Measurements from ENCODE around the gene PRKAG2. TPM values are rescaled to one million over a fixed set of nuclear protein-coding genes. Genes with fewer than 3 reads are reported as not detected.
"Not testable (repeated sequence)": the region's sequence is repeated elsewhere in the genome, so short reads cannot be mapped to it uniquely, and the experiment has no call there.

PRKAG2 gene
- total RNA-seq, 4 donors from 2014 or later = 8.9 to 35.1 (median 13.6) TPM

GRCh38 chr7:151782598-151783448 lies 94.1 kb downstream of the PRKAG2 start:
- Histone ChIP-seq H3K9me3 (no peaks in the 10 kb centered on the region), H3K36me3 (peaks cover 0 to 56% (median 3%) of the 10 kb centered on the region in 3 donors), H3K4me1 (peaks cover 0 to 29% (median 12%) of the 10 kb centered on the region in 3 donors), H3K27ac (peak overlapping the region in 2 of 4 donors; percentile 42 to 59), H3K27me3 (no peaks in the 10 kb centered on the region), H3K4me3 (peak overlapping the region in 3 of 4 donors; percentile 24 to 59 (median 35))
- TF ChIP-seq POLR2A (IDR thresholded peaks at IDR 0.05) = no peak
- peak; percentile 83 to 92 (median 88) for TF ChIP-seq CTCF (IDR thresholded peaks at IDR 0.05)
- intact Hi-C loops (cut with DNase I) = loop anchor here (5.0 kb wide), 1 partner anchor 154 kb away; no protein-coding TSS in a partner anchor
- WGBS, 2 donors = 19 to 27% methylated on average over 8 to 21 of the region's 55 CpGs
- peak; percentile 24 for DNase-seq

GRCh38 chr7:151782256-151782597 lies 94.7 kb downstream of the PRKAG2 start:
- peaks cover 0 to 61% (median 3%) of the 10 kb centered on the region in 3 donors for H3K36me3 ChIP-seq
- not testable (repeated sequence) for H3K4me3 ChIP-seq, DNase-seq, H3K9me3 ChIP-seq, H3K27me3 ChIP-seq
- intact Hi-C loops (cut with DNase I) = loop anchor here (5.0 kb wide), 1 partner anchor 155 kb away; no protein-coding TSS in a partner anchor
- H3K4me1 ChIP-seq = peaks cover 0 to 35% (median 12%) of the 10 kb centered on the region in 3 donors
- 67 to 81% methylated on average over 4 of the region's 4 CpGs for WGBS, 2 donors
- peak overlapping the region in 2 of 4 donors; percentile 42 to 59 for H3K27ac ChIP-seq

GRCh38 chr7:151781161-151781845 lies 95.6 kb downstream of the PRKAG2 start:
- Histone ChIP-seq H3K27ac (no peak overlapping the region), H3K27me3 (no peaks in the 10 kb centered on the region), H3K36me3 (peaks cover 0 to 68% (median 3%) of the 10 kb centered on the region in 3 donors), H3K4me1 (peaks cover 0 to 44% (median 12%) of the 10 kb centered on the region in 3 donors), H3K9me3 (no peaks in the 10 kb centered on the region), H3K4me3 (no peak overlapping the region)
- intact Hi-C loops (cut with DNase I) = loop anchor here (5.0 kb wide), 1 partner anchor 156 kb away; no protein-coding TSS in a partner anchor
- WGBS, 2 donors = 86 to 91% methylated on average over 4 to 7 of the region's 22 CpGs
- TF ChIP-seq CTCF (IDR thresholded peaks at IDR 0.05) (no peak), POLR2A (IDR thresholded peaks at IDR 0.05) (no peak)
- no peak for DNase-seq

GRCh38 chr7:151780631-151781030 lies 96.3 kb downstream of the PRKAG2 start:
- H3K9me3 ChIP-seq = no peaks in the 10 kb centered on the region
- H3K4me1 ChIP-seq = peaks cover 0 to 44% (median 12%) of the 10 kb centered on the region in 3 donors
- H3K36me3 ChIP-seq = peaks cover 0 to 68% (median 3%) of the 10 kb centered on the region in 3 donors
- WGBS, 2 donors = 66 to 68% methylated on average over 2 to 3 of the region's 3 CpGs
- intact Hi-C loops (cut with DNase I) = loop anchor here (5.0 kb wide), 1 partner anchor 157 kb away; no protein-coding TSS in a partner anchor
- TF ChIP-seq CTCF (IDR thresholded peaks at IDR 0.05) = no peak
- no peak for TF ChIP-seq POLR2A (IDR thresholded peaks at IDR 0.05)
- no peak for DNase-seq
- H3K27me3 ChIP-seq = no peaks in the 10 kb centered on the region
- H3K27ac ChIP-seq = no peak overlapping the region
- no peak overlapping the region for H3K4me3 ChIP-seq

GRCh38 chr7:151779678-151780077 lies 97.2 kb downstream of the PRKAG2 start:
- peaks cover 0 to 59% (median 3%) of the 10 kb centered on the region in 3 donors for H3K36me3 ChIP-seq
- 88 to 92% methylated on average over 7 of the region's 7 CpGs for WGBS, 2 donors
- TF ChIP-seq CTCF (IDR thresholded peaks at IDR 0.05) (no peak), POLR2A (IDR thresholded peaks at IDR 0.05) (no peak)
- no peak for DNase-seq
- intact Hi-C loops (cut with DNase I) = loop anchor here (5.0 kb wide), 1 partner anchor 158 kb away; no protein-coding TSS in a partner anchor
- peaks cover 0 to 44% (median 12%) of the 10 kb centered on the region in 3 donors for H3K4me1 ChIP-seq
- no peak overlapping the region for H3K4me3 ChIP-seq
- H3K27ac ChIP-seq = no peak overlapping the region
- no peaks in the 10 kb centered on the region for H3K9me3 ChIP-seq
- no peaks in the 10 kb centered on the region for H3K27me3 ChIP-seq
